GM18909 (cell line): ENCODE data around the gene CROT.
A peak's percentile ranks its signal among the peaks of the same experiment; 100 is the strongest.
"Not testable (repeated sequence)": the region's sequence is repeated elsewhere in the genome, so short reads cannot be mapped to it uniquely, and the experiment has no call there.

Experiments used
- ATAC-seq: cut with Tn5 transposase; IDR thresholded peaks from one replicate; pipeline ENCODE4 v1.9.1; 2021; ENCODE audit warnings: mild to moderate bottlenecking; ENCODE audit not compliant: unreplicated experiment, poor library complexity

CROT gene, protein sequence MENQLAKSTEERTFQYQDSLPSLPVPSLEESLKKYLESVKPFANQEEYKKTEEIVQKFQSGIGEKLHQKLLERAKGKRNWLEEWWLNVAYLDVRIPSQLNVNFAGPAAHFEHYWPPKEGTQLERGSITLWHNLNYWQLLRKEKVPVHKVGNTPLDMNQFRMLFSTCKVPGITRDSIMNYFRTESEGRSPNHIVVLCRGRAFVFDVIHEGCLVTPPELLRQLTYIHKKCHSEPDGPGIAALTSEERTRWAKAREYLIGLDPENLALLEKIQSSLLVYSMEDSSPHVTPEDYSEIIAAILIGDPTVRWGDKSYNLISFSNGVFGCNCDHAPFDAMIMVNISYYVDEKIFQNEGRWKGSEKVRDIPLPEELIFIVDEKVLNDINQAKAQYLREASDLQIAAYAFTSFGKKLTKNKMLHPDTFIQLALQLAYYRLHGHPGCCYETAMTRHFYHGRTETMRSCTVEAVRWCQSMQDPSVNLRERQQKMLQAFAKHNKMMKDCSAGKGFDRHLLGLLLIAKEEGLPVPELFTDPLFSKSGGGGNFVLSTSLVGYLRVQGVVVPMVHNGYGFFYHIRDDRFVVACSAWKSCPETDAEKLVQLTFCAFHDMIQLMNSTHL

DNA sequence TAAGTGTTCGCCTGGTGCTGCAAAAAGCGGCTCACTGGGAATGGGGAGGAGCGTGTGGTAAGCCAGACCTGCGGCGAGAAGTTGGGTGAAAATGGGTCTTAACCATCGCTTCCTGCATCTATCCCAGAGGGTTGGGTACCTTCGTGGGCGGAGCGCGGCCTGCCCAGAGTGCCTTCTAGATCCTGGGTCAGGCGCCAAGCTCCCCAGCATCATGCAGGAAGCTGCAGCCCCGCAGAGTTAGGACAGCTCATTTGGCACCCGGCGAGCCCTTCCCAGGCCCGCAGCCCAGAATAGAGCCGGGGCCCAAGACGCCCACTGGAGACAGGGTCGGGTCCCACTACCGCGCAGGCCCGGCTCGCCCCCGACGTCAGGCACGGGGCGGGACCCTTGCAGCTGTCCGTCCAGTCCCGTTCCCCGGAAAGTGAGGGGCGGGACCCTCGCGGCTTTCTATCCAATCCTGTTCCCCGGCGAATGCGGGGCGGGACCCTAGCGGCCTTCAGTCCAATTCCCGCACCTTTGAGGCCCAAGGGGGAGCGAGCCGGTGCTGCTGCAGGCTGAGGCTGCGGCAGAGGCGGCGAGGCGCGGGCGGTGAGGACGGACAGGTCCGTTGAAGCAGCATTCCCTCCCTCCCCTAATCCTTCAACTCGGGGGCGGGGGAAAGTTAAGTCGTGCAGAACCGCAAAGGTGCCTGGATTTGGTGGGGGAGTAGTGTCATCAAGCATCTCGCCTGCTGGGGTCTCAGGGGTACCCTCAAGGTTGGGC, at the start of gene CROT:
Gene CROT, plus strand, starts transcription at position 499 of the 762 bp plus-strand sequence. CDS start 3,405 bp downstream, outside the sequence.
- peak; percentile 98 for ATAC-seq

DNA sequence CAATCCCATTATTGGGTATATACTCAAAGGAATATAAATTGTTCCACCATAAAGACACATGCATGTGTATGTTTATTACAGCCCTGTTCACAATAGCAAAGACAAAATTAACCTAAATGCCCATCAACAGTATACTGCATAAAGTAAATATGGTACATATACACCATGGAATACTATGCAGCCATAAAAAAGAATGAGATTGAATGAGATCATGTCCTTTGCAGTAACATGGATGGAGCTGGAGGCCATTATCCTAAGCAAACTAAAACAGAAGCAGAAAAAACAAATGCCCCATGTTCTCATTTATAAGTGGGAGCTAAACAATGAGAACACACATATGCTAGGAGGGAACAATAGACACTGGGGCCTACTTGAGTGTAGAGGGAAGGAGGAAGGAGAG, 44.7 kb upstream of the CROT start:
- ATAC-seq, result no peak

DNA sequence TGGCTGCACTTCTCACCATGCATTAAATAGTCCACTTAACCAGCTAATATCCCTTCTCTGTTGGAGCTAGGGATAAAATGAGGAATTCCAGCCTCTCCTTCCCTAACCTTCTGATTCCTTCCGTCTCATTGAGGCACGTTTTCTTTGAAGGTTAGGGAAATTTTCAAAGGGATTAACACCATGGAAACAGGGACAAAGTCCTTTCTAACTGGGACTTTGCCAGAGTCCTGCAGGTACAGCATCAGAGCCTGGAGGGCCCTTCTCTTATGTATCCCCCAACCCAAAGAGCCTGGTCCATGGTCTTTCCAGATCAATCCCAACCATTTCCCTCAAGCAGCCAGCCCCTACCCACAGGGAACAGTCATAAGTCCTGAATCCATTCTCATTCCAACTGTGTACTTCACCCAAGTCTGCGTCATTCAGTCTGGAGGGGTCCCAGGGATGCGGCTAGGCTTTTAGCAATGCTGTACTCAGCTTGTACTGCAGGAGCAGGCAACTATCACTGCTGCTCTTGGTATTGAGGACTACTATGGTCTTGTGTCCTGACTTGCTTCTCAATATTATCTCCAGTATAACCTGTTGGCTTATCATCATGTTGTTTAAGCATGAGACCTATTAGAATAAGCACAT, 34.6 kb upstream of the CROT start:
- no peak for ATAC-seq

DNA sequence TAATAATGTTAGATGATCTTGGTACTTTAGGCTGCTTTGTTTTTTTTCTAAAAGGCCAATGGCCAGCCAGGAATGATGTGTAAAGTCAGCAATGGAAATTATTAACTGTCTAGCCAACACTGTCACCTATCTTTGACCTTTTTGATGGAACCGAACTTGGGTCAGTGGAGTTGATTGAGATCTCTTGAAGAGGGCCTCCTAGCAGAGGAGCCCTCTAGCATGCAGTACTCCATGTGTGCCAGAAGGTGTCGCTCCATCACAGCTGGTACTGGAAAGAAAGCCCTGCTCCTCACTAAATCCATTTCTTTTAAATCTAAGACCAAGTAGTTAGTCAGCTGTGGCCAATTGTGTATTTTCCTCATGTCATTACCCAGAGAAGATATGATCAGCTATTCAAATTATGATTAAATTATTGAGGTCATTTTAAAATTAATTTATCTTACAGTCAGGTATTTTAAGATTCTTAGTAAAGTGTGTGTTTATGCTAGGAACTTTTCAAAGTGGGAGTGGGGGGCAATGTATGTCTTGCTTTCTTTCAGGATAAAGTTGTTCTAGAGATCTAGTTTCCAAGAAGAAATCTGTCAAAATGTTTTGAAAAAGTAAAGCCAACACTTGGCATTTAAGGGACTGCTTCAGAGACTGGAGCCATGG, 33.1 kb upstream of the CROT start:
- peak; percentile 74 for ATAC-seq

DNA sequence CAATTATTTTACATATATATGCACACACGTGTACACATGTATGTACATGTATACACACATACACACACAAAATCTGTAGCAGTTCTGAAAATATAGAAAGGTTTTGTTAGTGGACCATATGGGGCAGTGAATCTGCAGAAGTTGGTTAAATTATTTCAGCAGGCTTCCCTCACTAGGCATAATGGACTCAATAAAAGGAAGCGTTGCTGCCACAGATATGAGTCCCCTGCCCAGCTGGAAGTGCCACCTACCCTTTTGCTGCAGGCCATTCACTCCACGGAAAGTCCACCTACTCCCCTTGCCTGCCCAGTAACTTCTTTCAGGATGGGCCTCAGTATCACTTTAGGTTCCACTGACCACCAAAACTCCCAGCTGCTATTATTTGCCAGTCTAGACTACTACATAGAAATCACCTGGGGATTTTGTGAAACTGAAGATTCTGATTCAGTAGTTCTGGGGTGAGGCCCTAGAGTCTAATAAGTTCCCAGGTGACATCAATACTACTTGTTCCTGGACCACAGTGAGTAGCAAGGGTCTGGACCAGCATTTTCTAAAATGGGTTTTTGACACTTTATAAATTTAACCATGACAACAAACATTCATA, 29.3 kb upstream of the CROT start:
- ATAC-seq, result peak; percentile 85

DNA sequence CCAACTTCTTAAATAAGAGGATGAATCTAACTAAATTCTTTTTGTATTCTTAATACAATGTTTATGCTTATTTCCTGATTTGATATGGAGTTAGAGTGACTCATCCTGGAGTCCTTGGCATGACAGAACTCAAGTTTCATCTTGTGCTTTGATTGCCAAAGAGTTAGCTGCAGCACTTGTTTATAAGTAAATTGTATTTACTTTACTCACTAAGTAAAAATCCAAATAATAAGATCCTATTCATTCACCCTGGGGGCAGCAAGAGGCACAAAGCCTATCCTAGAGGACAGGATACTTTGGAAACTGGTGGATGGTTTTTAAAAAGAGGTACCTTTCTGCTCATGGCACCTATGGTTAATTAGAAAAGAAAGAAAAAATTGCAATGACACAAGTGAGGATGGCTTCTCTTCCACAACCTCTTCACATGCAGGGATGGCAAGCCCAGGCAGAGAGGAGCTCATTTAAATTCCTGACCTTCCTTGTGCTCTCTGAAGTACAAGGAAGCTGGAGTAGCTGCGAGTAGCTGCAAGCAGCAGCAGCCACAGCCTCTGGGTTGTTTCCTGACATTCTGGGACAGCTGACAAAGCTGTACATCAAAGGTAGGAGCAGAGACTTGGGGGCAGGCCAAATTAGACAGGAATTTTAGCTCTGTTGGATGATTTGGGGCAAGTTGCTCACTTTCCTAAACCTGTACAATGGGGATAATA, 28.5 kb upstream of the CROT start:
- no peak for ATAC-seq

DNA sequence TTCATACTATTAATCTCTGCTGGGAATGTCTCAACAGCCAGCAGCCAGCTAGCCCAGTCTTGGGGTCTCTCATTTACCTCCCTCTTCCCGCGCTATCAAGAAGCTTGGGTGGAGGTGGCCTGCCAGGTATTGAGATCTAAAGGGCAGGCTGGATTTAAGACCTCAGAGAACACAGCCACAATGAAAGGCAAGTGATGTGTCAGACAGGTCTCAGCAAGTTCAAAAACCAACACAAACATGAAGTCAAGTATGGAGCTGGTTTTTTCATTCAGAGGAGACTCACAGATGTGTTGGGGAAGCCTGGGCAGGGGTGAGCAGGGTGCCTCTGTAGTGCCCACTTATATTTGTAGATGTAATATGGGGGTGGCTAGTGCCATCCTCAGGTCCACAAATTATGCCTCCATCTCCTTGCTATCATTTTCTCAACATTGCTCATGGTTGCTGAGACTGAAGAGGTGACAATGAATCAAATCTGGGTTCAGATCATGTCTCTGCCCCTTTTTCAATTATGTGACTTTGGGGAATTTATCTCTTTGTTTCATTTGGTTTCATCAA, 27.7 kb upstream of the CROT start:
- no peak for ATAC-seq

DNA sequence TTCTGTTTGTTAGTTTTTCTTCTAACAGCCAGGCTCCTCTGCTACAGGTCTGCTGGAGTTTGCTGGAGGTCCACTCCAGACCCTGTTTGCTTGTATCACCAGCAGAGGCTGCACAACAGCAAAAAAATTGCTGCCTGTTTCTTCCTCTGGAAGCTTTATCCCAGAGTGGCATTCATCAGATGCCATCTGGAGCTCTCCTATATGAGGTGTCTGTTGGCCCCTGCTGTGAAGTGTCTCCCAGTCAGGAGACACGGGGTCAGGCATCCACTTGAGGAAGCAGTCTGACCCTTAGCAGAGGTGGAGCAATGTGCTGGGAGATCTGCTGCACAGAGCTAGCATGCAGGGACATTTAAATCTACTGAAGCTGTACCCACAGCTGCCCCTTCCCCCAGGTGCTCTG, 26.7 kb upstream of the CROT start:
- no peak for ATAC-seq

DNA sequence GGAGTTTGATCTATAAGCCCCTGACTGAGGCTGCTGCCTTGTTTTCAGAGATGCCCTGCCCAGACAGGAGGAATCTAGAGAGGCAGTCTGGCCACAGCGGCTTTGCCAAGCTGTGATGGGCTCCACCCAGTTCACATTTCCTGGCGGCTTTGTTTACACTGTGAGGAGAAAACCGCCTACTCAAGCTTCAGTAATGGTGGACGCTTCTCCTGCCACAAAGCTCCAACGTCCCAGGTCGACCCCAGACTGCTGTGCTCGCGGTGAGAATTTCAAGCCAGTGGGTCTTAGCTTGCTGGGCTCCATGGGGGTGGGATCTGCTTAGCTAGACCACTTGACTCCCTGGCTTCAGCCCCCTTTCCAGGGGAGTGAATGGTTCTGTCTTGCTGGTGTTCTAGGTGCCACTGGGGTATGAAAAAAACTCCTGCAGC, 26.3 kb upstream of the CROT start:
- ATAC-seq, result not testable (repeated sequence)

DNA sequence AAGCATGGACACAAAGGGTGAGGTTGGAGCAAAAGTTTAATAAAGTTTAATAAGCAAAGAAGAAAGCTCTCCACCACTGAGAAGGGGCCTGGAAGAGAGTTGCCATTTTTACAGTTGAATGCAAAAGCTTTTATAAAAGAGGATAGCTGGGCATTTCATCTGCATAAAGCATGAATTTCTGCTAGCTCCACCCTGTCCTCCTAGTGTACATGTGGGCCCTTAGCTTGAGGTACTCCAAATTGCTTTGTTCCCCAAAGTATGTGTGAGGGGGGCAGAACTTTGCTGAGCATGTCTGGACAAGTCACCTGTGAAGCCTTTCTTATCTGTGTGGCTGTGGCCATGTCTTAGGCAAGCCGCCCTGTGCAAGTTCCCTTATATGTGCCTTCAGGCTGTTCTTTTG, 22.6 kb upstream of the CROT start:
- ATAC-seq, result no peak

DNA sequence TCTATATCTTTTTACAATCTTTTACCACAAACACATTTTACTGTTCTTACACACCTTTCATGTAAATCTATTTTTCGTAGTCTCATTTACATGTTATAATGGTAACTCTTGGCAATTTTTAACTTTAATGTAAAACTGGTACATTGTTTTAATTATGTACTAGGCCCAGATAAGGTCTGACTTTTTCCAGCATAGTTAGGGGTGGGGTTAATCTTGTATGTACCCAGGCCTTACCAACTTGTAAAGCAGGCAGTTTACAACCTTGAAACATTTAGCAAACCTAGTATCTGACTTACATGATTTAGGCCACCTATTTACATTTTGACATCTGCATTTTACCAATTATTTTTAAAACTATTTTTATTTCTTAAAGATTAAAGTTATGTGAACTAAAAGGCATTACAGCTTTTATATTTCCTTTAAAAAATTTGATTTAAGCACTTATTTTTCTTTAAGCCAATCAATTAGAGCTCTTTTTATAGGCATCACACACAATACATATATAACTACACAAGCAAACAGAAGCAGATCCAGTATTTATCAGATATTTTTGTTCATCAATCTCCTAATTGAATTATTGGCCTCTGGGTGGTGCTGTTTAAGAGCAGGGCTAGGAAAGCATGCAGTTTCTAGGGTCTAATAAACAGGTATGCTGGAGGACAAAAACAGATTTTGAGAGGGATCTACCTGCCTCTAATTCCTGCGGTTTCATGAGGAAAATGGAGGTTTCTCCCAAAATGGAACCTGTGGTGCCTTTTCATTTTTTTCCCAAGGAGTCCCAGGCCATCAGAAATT, 19.7 kb upstream of the CROT start:
- ATAC-seq, result no peak

DNA sequence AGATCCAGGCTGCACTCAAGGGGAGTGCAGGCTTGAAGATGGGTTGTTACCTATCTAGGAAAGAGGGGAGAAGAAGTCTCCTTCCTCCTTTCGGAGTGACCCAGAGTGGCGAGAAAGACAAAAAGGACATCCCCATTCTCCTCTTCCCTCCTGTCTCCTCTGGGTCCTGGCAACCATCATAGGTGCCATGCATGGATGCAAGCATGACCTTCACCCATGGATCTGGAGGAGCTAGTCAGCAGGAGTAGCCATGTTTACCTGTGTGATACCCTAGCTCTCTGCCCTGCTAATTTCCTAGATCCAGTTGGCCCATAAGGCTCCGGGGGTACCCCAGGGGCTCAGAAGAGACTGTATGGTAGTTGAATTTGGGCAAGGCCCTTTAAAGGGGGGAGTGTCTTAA, 17.2 kb upstream of the CROT start:
- ATAC-seq, result no peak

DNA sequence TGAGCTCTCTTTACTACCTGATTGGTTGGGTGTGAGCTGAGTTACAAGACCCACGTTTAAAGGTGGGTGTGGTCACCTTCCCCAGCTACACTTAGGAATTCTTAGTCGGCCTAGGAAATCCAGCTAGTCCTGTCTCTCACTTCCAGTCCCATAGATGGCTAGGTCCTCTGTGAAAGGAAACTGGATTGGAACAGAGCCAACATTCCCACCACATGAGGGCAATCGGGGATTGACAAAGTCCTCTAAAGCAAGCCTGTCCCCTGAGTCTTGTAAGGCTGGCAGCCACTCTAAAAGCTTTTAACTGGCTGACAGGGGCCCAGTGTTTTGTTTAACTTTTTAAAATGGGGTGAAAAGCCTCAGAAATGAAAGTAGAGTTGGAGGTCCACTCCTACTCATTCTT, 15.1 kb upstream of the CROT start:
- ATAC-seq, result no peak

DNA sequence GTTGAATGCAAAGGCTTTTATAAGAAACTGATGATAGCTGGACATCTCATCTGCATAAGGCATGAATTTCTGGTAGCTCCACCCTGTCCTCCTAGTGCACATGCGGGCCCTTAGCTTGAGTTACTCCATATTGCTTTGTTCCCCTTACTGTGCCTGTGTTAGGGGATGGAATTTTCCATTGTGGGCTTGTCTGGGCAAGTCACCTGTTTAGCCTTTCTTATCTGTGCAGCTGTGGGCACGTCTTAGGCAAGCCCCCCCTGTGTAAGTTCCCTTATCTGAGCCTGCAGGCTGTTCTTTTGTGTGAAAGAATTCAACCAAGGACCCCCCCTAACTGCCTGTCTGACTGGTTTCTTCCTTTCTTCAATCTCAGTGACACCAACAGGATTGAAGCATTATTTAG, 14.5 kb upstream of the CROT start:
- no peak for ATAC-seq

DNA sequence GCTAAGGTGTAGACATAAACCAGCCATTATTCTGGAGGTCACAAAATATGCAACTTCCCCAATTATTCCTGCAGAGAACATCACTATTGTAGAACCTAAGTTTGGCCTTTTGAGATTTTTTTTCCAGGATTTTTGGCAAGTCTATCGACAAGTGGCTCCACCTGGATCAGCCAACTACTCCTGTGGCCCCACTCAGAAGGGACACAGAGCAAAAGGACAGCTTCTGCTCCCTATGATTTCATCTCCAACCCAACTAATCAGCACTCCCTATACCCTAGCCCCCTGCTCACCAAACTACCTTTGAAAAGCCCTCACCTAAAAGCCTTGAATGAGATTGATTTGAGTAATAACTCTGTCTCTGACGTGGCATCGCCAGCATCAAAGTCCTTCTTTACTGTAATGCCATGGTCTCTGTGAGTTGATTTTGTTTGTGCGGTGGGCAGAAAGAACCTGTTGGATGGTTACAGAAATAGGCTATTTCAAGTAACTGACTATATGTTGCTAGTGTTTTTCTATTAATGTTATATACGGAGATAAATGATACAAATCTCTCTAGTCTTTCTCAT, 13.7 kb upstream of the CROT start:
- ATAC-seq, result no peak

DNA sequence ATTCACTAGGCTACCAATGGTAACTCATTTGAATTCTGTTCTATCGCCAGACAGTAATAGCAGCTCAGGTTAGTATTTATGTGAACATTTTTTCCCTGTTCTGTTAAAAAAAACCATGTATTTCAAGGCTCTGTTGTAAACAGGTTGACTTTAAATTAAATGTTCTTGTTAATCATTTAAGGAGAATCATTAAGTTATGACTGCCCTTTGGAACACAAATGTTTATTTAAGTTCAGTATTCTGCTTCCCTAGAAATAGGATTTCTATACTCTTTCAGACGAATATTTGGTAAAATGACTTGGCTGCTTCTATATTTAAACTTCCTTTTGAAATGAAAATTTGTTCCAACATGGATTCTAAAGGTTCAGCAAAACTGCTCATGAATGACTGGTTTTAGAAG, 13.1 kb upstream of the CROT start:
- no peak for ATAC-seq

DNA sequence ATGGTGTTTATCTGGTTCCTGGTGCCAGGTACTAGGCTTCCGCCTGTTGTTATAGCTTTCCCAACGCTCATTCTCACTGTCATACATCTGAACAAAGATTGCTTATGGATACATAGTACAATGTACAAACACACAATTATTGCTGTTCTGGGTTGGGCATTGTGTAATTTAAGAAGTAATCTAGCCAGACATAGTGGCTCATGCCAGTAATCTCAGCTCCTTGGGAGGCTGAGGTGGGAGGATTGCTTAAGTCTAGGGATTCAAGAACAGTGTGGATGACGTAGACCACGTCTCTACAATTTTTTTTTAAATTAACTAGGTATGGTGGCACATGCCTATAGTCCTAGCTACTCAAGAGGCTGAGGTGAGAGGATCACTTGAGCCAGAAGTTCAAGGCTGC, 9.3 kb upstream of the CROT start:
- no peak for ATAC-seq

DNA sequence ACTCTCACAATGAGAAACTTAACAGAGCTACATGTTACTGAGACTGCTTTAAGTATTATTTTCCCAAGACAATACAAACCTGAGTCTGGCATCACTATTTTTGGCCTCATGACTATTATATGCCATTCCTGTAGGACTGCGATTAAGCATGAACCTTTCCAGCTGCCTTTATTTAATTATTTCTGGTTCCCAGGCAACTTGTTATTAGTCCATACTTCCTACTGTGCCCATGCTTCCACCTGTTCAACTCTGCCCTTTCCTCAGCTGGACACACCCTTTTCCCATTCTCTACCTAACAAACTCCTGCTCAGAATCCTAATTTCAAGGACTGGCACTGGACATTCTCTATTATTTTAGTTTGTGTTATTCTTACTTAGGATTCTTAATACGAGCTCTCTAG, 8.1 kb upstream of the CROT start:
- no peak for ATAC-seq
